ENCODE results near the gene MYBPC3. TPM values are rescaled to one million over a fixed set of nuclear protein-coding genes. Genes with fewer than 3 reads are reported as not detected.

Gene MYBPC3
- polyA plus RNA-seq, 4 donors, result 0.03 to 5.4 (median 0.04) TPM; not detected in 1

GRCh38 chr11:47356998-47357329 lies 4.5 kb upstream of the MYBPC3 start:
- Histone ChIP-seq H3K27ac (ENCODE audit: low read depth in 1 of 3, low read length in 2 of 3) (no peak overlapping the region), H3K36me3 (ENCODE audit: control insufficient read depth in 3 of 3, insufficient read depth in 2 of 3, low read depth in 1 of 3, low read length in 3 of 3) (peaks cover 0 to 3% (median 0%) of the 10 kb centered on the region in 3 donors), H3K27me3 (ENCODE audit: control insufficient read depth in 3 of 3, insufficient read depth in 3 of 3, low read length in 3 of 3) (no peaks in the 10 kb centered on the region), H3K4me3 (ENCODE audit: low read depth in 1 of 3, low read length in 3 of 3) (no peak overlapping the region), H3K9me3 (ENCODE audit: control insufficient read depth in 2 of 2, insufficient read depth in 1 of 2, low read depth in 1 of 2, low read length in 1 of 2) (no peaks in the 10 kb centered on the region), H3K4me1 (ENCODE audit: control insufficient read depth in 3 of 3, insufficient read depth in 2 of 3, low read depth in 1 of 3, low read length in 2 of 3) (no peaks in the 10 kb centered on the region)
- no peak for DNase-seq
- WGBS, 3 donors, result 96 to 98% (median 96%) methylated on average over 1 of the region's 1 CpG
- no peak for FAIRE-seq

- Histone ChIP-seq H3K4me1 (ENCODE audit: control insufficient read depth in 3 of 3, insufficient read depth in 2 of 3, low read depth in 1 of 3, low read length in 2 of 3) (no peaks in the 10 kb centered on the region), H3K27ac (ENCODE audit: low read depth in 1 of 3, low read length in 2 of 3) (no peak overlapping the region), H3K4me3 (ENCODE audit: low read depth in 1 of 3, low read length in 3 of 3) (no peak overlapping the region), H3K36me3 (ENCODE audit: control insufficient read depth in 3 of 3, insufficient read depth in 2 of 3, low read depth in 1 of 3, low read length in 3 of 3) (peaks cover 0 to 3% (median 0%) of the 10 kb centered on the region in 3 donors), H3K9me3 (ENCODE audit: control insufficient read depth in 2 of 2, insufficient read depth in 1 of 2, low read depth in 1 of 2, low read length in 1 of 2) (no peaks in the 10 kb centered on the region), H3K27me3 (ENCODE audit: control insufficient read depth in 3 of 3, insufficient read depth in 3 of 3, low read length in 3 of 3) (no peaks in the 10 kb centered on the region)
- WGBS, 3 donors, result 90 to 97% (median 93%) methylated on average over 9 of the region's 9 CpGs
- no peak for FAIRE-seq
- DNase-seq, result no peak
These were observed 3.9 kb upstream of the MYBPC3 start for GRCh38 chr11:47356129-47356997.

GRCh38 chr11:47355283-47356128 lies 3.0 kb upstream of the MYBPC3 start:
- no peaks in the 10 kb centered on the region for H3K4me1 ChIP-seq (ENCODE audit: control insufficient read depth in 3 of 3, insufficient read depth in 2 of 3, low read depth in 1 of 3, low read length in 2 of 3)
- DNase-seq, result peak; percentile 94 to 98
- FAIRE-seq, result no peak
- WGBS, 3 donors, result 30 to 51% (median 41%) methylated on average over 31 to 47 of the region's 47 CpGs
- H3K4me3 ChIP-seq (ENCODE audit: low read depth in 1 of 3, low read length in 3 of 3), result peak overlapping the region in 2 of 3 donors; percentile 15 to 42
- H3K36me3 ChIP-seq (ENCODE audit: control insufficient read depth in 3 of 3, insufficient read depth in 2 of 3, low read depth in 1 of 3, low read length in 3 of 3), result peaks cover 0 to 3% (median 0%) of the 10 kb centered on the region in 3 donors
- no peak overlapping the region for H3K27ac ChIP-seq (ENCODE audit: low read depth in 1 of 3, low read length in 2 of 3)
- H3K9me3 ChIP-seq (ENCODE audit: control insufficient read depth in 2 of 2, insufficient read depth in 1 of 2, low read depth in 1 of 2, low read length in 1 of 2), result no peaks in the 10 kb centered on the region
- H3K27me3 ChIP-seq (ENCODE audit: control insufficient read depth in 3 of 3, insufficient read depth in 3 of 3, low read length in 3 of 3), result no peaks in the 10 kb centered on the region

- WGBS, 3 donors, result 10 to 39% (median 22%) methylated on average over 12 to 32 of the region's 32 CpGs
- no peak for FAIRE-seq
- no peaks in the 10 kb centered on the region for H3K9me3 ChIP-seq (ENCODE audit: control insufficient read depth in 2 of 2, insufficient read depth in 1 of 2, low read depth in 1 of 2, low read length in 1 of 2)
These were observed 2.4 kb upstream of the MYBPC3 start for GRCh38 chr11:47354913-47355282.

GRCh38 chr11:47353978-47354774 lies 1.7 kb upstream of the MYBPC3 start:
- no peaks in the 10 kb centered on the region for H3K9me3 ChIP-seq (ENCODE audit: control insufficient read depth in 2 of 2, insufficient read depth in 1 of 2, low read depth in 1 of 2, low read length in 1 of 2)
- FAIRE-seq (no peak), DNase-seq (no peak)
- WGBS, 3 donors, result 84 to 90% (median 84%) methylated on average over 15 of the region's 15 CpGs
- H3K36me3 ChIP-seq (ENCODE audit: control insufficient read depth in 3 of 3, insufficient read depth in 2 of 3, low read depth in 1 of 3, low read length in 3 of 3), result no peaks in the 10 kb centered on the region
- H3K4me3 ChIP-seq (ENCODE audit: low read depth in 1 of 3, low read length in 3 of 3), result no peak overlapping the region
- no peak overlapping the region for H3K27ac ChIP-seq (ENCODE audit: low read depth in 1 of 3, low read length in 2 of 3)
- no peaks in the 10 kb centered on the region for H3K27me3 ChIP-seq (ENCODE audit: control insufficient read depth in 3 of 3, insufficient read depth in 3 of 3, low read length in 3 of 3)
- H3K4me1 ChIP-seq (ENCODE audit: control insufficient read depth in 3 of 3, insufficient read depth in 2 of 3, low read depth in 1 of 3, low read length in 2 of 3), result no peaks in the 10 kb centered on the region

More at GRCh38 chr11:47354913-47355282, 2.4 kb upstream of the MYBPC3 start:
- no peaks in the 10 kb centered on the region for H3K4me1 ChIP-seq (ENCODE audit: control insufficient read depth in 3 of 3, insufficient read depth in 2 of 3, low read depth in 1 of 3, low read length in 2 of 3)
- no peak overlapping the region for H3K27ac ChIP-seq (ENCODE audit: low read depth in 1 of 3, low read length in 2 of 3)
- no peak for DNase-seq
- H3K27me3 ChIP-seq (ENCODE audit: control insufficient read depth in 3 of 3, insufficient read depth in 3 of 3, low read length in 3 of 3), result no peaks in the 10 kb centered on the region
- H3K4me3 ChIP-seq (ENCODE audit: low read depth in 1 of 3, low read length in 3 of 3), result peak overlapping the region in 2 of 3 donors; percentile 15 to 42
- H3K36me3 ChIP-seq (ENCODE audit: control insufficient read depth in 3 of 3, insufficient read depth in 2 of 3, low read depth in 1 of 3, low read length in 3 of 3), result peaks cover 0 to 3% (median 0%) of the 10 kb centered on the region in 3 donors

DNA sequence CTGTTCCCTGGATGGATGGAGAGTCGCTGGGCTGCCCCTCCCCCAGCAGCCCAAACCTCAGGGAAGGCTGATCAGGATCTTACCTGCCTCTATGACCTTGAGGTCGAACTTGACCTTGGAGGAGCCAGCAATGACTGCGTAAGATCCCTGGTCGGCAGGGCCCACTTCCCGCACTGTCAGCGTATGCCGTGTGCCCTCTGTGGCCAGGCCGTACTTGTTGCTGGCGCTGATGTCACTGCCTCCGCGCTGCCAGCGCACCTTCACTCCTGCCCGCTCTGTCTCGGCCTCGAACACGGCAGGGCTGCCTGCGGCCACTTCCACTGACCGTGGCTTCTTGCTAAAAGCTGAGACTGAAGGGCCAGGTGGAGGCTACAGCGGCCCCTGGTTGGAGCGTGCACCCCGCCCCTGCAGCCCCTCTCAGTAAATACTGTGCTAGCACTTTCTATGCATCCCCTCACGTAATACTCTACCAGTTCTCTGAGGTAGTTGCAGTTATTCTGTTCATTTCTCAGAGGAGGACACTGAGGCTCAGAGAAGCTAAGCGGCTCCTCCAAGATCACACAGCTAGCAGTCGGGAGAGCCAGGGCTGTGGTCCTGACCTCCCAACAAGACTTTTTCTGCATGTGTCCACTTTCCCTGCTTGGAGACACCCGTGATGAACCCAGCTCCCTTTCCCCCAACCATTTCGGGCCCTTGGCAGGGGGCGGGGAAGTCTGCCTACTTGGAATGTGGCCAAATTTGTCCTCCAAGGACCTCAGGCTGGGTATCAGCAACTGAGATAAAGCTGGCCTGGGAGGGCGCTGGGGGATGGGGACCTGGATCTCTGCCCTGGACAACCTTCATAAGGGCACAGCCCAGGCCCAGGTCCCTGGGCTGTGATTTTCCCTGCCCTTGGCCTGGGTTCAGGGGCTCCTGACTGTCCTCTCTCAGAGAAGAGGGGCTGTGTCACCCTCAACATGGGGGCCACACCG lies 1.1 kb downstream of the MYBPC3 start:
- Histone ChIP-seq H3K9me3 (ENCODE audit: control insufficient read depth in 2 of 2, insufficient read depth in 1 of 2, low read depth in 1 of 2, low read length in 1 of 2) (no peaks in the 10 kb centered on the region), H3K4me1 (ENCODE audit: control insufficient read depth in 3 of 3, insufficient read depth in 2 of 3, low read depth in 1 of 3, low read length in 2 of 3) (no peaks in the 10 kb centered on the region), H3K4me3 (ENCODE audit: low read depth in 1 of 3, low read length in 3 of 3) (no peak overlapping the region), H3K27ac (ENCODE audit: low read depth in 1 of 3, low read length in 2 of 3) (no peak overlapping the region), H3K36me3 (ENCODE audit: control insufficient read depth in 3 of 3, insufficient read depth in 2 of 3, low read depth in 1 of 3, low read length in 3 of 3) (no peaks in the 10 kb centered on the region), H3K27me3 (ENCODE audit: control insufficient read depth in 3 of 3, insufficient read depth in 3 of 3, low read length in 3 of 3) (peaks cover 0 to 4% (median 0%) of the 10 kb centered on the region in 3 donors)
- no peak for DNase-seq
- 76 to 81% (median 78%) methylated on average over 29 of the region's 29 CpGs for whole genome bisulfite sequencing, 3 donors
- no peak for FAIRE-seq

GRCh38 chr11:47350315-47350714 lies 2.2 kb downstream of the MYBPC3 start:
- WGBS, 3 donors, result 72 to 80% (median 72%) methylated on average over 9 of the region's 9 CpGs
- Histone ChIP-seq H3K27ac (ENCODE audit: low read depth in 1 of 3, low read length in 2 of 3) (no peak overlapping the region), H3K36me3 (ENCODE audit: control insufficient read depth in 3 of 3, insufficient read depth in 2 of 3, low read depth in 1 of 3, low read length in 3 of 3) (no peaks in the 10 kb centered on the region), H3K27me3 (ENCODE audit: control insufficient read depth in 3 of 3, insufficient read depth in 3 of 3, low read length in 3 of 3) (peaks cover 0 to 4% (median 0%) of the 10 kb centered on the region in 3 donors), H3K9me3 (ENCODE audit: control insufficient read depth in 2 of 2, insufficient read depth in 1 of 2, low read depth in 1 of 2, low read length in 1 of 2) (no peaks in the 10 kb centered on the region), H3K4me1 (ENCODE audit: control insufficient read depth in 3 of 3, insufficient read depth in 2 of 3, low read depth in 1 of 3, low read length in 2 of 3) (no peaks in the 10 kb centered on the region), H3K4me3 (ENCODE audit: low read depth in 1 of 3, low read length in 3 of 3) (no peak overlapping the region)
- DNase-seq (no peak), FAIRE-seq (no peak)

Measured in small intestine (tissue), 7 donors.